ENCODE results near the gene INHBA. TPM values are rescaled to one million over a fixed set of nuclear protein-coding genes. Genes with fewer than 3 reads are reported as not detected.

INHBA gene
- total RNA-seq, 2 experiments from 2014 or later, result not detected

GRCh38 chr7:41691286-41692190 lies 11.4 kb downstream of the INHBA start:
- intact Hi-C loops (cut with micrococcal nuclease), result no loop called here
- no peak overlapping the region for H3K4me3 Mint-ChIP-seq
- ATAC-seq (no peak), DNase-seq (no peak)
- no peaks in the 10 kb centered on the region for H3K36me3 Mint-ChIP-seq (ENCODE audit: low read depth)
- no peaks in the 10 kb centered on the region for H3K9me3 Mint-ChIP-seq
- no peaks in the 10 kb centered on the region for H3K4me1 Mint-ChIP-seq (ENCODE audit: low read depth)
- POLR2A ChIA-PET, result no interaction called here
- H3K27ac Mint-ChIP-seq, result no peak overlapping the region
- no peak for TF ChIP-seq CTCF (IDR thresholded peaks at IDR 0.05)
- H3K27me3 Mint-ChIP-seq, result peaks cover 23% of the 10 kb centered on the region
- CTCF ChIA-PET, result no interaction called here

- DNase-seq, result no peak
- Mint-ChIP-seq H3K4me3 (no peak overlapping the region), H3K27ac (no peak overlapping the region), H3K36me3 (ENCODE audit: low read depth) (no peaks in the 10 kb centered on the region), H3K27me3 (peaks cover 11% of the 10 kb centered on the region), H3K9me3 (no peaks in the 10 kb centered on the region), H3K4me1 (ENCODE audit: low read depth) (no peaks in the 10 kb centered on the region)
- POLR2A ChIA-PET, result no interaction called here
- intact Hi-C loops (cut with micrococcal nuclease), result no loop called here
- TF ChIP-seq CTCF (IDR thresholded peaks at IDR 0.05), result no peak
- ATAC-seq, result no peak
- CTCF ChIA-PET, result no interaction called here
Observed at GRCh38 chr7:41689815-41690214, 13.1 kb downstream of the INHBA start.

GRCh38 chr7:41688906-41689305 lies 14.0 kb downstream of the INHBA start:
- Mint-ChIP-seq H3K36me3 (ENCODE audit: low read depth) (no peaks in the 10 kb centered on the region), H3K4me3 (no peak overlapping the region), H3K27me3 (peaks cover 7% of the 10 kb centered on the region), H3K4me1 (ENCODE audit: low read depth) (no peaks in the 10 kb centered on the region), H3K27ac (no peak overlapping the region), H3K9me3 (no peaks in the 10 kb centered on the region)
- intact Hi-C loops (cut with micrococcal nuclease), result no loop called here
- DNase-seq, result no peak
- no peak for TF ChIP-seq CTCF (IDR thresholded peaks at IDR 0.05)
- no peak for ATAC-seq
- CTCF ChIA-PET, result no interaction called here
- POLR2A ChIA-PET, result no interaction called here

- DNase-seq (no peak), ATAC-seq (no peak)
- Mint-ChIP-seq H3K4me3 (no peak overlapping the region), H3K36me3 (ENCODE audit: low read depth) (no peaks in the 10 kb centered on the region), H3K27ac (no peak overlapping the region), H3K27me3 (peaks cover 6% of the 10 kb centered on the region), H3K4me1 (ENCODE audit: low read depth) (no peaks in the 10 kb centered on the region), H3K9me3 (no peaks in the 10 kb centered on the region)
- ChIA-PET POLR2A (no interaction called here), CTCF (no interaction called here)
- no peak for TF ChIP-seq CTCF (IDR thresholded peaks at IDR 0.05)
- intact Hi-C loops (cut with micrococcal nuclease), result no loop called here
Observed at GRCh38 chr7:41688012-41688625, 14.8 kb downstream of the INHBA start.

- H3K27me3 Mint-ChIP-seq, result peaks cover 4% of the 10 kb centered on the region
- intact Hi-C loops (cut with micrococcal nuclease), result no loop called here
- no peak overlapping the region for H3K4me3 Mint-ChIP-seq
- ChIA-PET CTCF (no interaction called here), POLR2A (no interaction called here)
- H3K4me1 Mint-ChIP-seq (ENCODE audit: low read depth), result no peaks in the 10 kb centered on the region
- DNase-seq, result no peak
- ATAC-seq, result no peak
- no peaks in the 10 kb centered on the region for H3K9me3 Mint-ChIP-seq
- H3K27ac Mint-ChIP-seq, result no peak overlapping the region
- H3K36me3 Mint-ChIP-seq (ENCODE audit: low read depth), result no peaks in the 10 kb centered on the region
- no peak for TF ChIP-seq CTCF (IDR thresholded peaks at IDR 0.05)
Observed at GRCh38 chr7:41685684-41686083, 17.2 kb downstream of the INHBA start.
